HepG2 (cell line): ENCODE measurements around the gene AKAP1.

Experiments used
- CTCF ChIP-seq: sonication (generic); formaldehyde crosslinking; IDR thresholded peaks from 2 replicates; pipeline ENCODE4 v1.5.0; 2020; ENCODE audit warnings: mild to moderate bottlenecking, missing genetic modification reagents, moderate library complexity
- ELF1 ChIP-seq: sonication (generic); formaldehyde crosslinking; IDR thresholded peaks from 2 replicates; pipeline ENCODE4 v1.4.0; 2020; ENCODE audit warnings: missing genetic modification reagents
- MLXIP ChIP-seq: sonication (generic); formaldehyde crosslinking; IDR thresholded peaks from 2 replicates; pipeline ENCODE4 v1.9.0; 2021; ENCODE audit warnings: missing genetic modification reagents, borderline replicate concordance
- ZNF10 ChIP-seq: sonication (generic); formaldehyde crosslinking; IDR thresholded peaks from 2 replicates; pipeline ENCODE4 v1.4.0; 2020; ENCODE audit warnings: mild to moderate bottlenecking, low read depth, missing genetic modification reagents, borderline replicate concordance

GRCh38 chr17:57092779-57093178 lies 7.7 kb downstream of the AKAP1 start:
- TF ChIP-seq ELF1 (no peak), CTCF (CRISPR knock-in tag) (no peak), ZNF10 (CRISPR knock-in tag) (no peak), MLXIP (CRISPR knock-in tag) (no peak)
